Hippocampal formation (tissue), 2 donors: ENCODE results near the gene ASB18.
A peak's percentile ranks its signal among the peaks of the same experiment; 100 is the strongest.

Experiments
- DNase-seq, 2 donors: peaks; one replicate each; lab custom pipeline; 2025; lab: John Stamatoyannopoulos, UW

Gene ASB18

DNA sequence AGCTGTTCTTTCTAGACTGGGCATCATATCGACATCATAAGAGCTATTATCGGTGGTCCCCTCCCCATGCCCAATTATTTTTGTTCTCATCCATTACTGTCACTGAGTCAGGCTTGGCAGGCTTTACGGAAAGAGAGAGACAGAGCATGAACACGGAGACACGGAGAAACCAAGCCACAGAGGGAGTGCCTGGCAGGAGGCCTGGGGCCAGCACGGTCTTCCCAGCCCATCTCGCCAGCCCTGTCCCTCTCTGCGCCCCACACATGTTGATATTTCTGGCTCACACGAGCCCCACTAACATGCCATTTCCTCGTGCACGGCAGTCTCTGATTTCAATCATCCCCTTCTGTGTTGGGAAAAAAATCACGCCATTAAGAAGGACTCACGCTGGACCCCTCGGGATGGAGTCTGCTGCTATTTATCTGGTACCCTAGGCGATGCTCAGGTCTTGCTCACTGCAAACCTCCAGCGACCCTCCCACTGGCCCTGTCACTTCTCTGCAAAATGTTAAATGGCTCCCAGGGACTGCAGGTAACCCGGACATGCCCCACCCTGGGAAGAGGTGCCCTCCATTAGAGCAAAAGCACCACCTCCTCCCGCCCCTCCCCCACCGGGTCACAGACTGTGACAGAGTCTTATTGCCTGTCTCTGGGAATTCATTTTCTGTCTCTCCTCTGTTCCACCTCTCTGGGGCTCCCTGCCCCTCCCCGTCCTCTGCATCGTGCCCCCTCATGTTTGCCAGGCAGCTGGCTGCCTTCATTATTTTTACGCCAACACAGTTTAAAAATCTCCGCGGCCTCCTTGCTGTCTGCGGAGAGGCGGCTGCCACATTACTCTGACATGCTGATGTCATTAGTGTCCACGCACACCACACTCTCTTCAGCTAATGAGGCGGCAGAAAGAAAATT, 55.9 kb downstream of the ASB18 start:
- no peak for DNase-seq

DNA sequence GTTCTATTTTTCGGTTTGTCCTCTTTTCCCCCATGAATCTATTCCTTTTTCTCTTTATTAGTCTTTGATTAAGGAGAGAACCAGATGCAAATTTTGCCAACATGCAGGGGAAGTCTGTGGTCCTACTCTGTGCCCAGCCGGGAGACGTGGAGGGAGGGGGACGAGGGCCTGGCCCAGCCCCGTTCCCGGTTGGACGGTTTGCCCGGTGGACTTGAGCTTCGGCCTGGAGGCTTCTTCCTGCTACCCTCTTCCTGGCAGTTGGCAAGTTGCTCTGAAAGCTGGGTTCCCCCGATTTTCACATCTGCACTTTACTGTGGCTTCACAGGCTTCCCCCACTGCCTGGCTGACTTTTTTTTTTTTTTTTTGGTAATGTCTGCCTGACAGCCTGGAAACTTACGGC, 56.7 kb downstream of the ASB18 start:
- DNase-seq: no peak

DNA sequence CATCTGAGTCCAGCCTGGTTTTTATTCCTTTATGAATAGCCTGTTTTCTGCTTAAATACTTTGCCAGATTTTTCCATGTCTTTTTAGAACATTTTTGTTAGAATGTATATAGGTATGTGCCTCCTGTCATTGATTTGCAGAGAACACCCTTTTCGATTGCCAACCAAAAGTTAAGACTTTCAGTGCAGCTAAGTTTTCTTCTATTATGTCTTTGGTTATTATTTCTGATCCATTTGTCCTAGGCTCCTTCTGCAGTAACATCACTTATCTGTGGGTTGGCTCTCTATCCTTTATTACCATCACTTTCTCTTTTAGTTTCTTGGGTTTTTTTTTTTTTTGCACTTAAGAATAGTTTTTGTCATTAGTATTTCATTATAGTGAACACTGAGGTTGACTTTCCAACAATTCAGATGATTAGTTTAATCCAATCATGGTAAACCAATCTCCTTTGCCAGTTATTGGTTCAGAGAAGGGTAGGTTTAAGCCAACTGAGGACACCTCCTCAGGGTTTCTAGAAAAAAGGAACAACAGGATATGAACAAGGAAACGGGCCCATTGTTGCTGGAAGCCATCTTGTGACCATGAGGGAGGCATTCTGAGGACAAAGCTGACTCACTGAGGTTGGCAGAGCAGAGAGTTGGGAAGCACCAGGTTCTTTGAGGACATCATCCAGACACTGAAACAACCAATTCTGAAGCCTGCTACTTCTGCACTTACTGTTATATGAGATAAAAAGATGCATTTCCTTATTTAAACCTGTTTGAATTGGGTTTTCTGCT, 58.1 kb downstream of the ASB18 start:
- DNase-seq: no peak

DNA sequence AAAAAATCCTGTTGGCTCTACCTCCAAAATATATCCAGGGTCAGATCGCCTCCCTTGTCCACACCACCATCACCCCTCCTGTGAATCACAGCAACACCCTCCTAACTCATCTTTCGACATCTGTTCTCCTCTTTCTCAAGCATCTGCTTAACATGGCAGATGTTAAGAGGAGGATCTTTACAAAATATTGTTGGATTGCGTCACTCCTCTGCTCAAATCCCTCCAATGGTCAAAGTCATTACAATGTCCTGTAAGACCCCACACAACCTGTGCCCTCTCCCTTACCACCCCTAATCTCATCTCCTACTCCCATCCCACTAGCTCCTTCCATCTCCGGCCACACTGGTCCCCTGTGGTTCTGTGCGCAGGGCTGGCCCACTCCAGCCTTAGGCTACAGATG, 59.3 kb downstream of the ASB18 start:
- DNase-seq: no peak

DNA sequence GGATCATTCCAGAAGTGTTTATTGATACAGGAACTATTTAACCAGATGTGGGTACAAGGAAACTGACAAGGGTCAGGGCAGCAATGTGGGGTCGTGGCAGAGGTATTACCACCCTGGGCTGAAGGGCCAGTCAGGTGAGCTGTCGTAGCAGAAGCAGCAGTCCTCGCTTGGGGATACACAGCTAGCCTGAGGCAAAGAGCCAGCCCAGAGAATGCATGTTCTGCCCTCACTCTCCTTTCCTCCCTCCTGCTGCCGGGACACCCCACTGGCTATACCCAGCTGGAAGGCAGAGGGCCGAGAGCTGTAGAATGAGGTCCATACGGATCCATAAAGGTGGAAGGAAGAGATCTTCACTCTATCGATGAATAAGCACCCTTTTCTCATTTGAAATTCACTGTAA, 63.8 kb downstream of the ASB18 start:
- DNase-seq: no peak

DNA sequence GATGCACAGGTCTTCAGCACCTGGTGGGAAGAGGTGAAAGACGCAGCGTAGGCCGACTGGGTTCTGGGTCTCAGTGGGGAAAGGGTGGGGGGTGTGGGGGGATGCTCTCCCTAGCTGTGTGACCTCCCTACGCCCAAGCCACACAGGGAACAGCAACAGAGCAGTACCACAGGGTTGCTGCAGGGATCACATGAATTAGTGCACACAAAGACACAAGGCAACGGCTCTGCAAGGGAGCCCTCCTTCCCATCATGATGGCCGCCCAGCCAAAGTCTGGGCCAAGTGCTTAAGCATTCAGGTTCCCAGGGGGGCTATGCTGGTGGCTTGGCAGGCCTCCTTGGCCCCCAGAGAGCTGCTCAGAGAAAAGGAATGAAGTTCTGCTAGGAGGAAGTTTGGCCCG, 67.8 kb downstream of the ASB18 start:
- DNase-seq: no peak

GRCh38 chr2:236195726-236196125, 68.5 kb downstream of the ASB18 start:
- no peak for DNase-seq

GRCh38 chr2:236194786-236195185, 69.4 kb downstream of the ASB18 start:
- no peak for DNase-seq

- DNase-seq: no peak
Measured at GRCh38 chr2:236193026-236193425, 71.2 kb downstream of the ASB18 start.

DNA sequence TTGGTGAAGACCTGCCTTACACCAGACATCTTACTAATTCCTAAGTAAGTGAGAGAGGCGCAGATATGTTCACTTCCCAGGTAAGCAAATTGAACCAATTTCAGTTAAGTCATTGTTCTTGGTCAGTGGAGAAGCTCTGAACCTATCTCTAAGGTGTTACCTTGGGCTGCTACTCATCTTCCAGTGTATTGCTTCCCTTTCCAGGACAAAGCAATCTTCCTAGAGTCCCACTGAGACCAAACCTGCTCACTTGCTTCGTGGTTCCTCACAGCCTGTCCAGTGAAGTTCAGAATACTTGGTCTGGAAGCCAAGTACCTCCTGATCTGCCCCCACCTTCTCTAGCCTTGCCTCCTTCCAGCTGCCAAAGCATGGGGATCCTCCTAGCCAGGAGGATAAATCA, 73.5 kb downstream of the ASB18 start:
- no peak for DNase-seq

DNA sequence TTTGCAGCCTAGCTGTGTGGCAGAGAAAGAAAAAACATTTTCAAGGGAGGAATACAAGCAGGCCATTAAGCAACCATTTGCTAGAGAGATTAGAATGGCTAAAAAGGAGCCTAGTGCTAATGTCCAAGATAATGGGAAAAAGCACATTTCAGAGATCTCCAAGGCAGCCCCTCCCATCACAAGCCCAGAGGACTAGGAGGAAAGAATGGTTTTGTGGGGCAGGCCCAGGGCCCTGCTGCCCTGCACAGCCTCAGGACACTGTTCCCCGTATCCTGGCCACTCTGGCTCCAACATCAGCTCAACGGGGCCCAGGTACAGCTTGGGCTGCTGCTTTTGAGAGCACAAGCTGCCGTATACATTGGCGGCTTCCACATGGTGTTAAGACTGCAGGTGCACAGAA, 79.5 kb downstream of the ASB18 start:
- DNase-seq: no peak

- DNase-seq: peak in 1 of 2 donors; percentile 21
Measured at GRCh38 chr2:236180831-236181453, 83.3 kb downstream of the ASB18 start.

DNA sequence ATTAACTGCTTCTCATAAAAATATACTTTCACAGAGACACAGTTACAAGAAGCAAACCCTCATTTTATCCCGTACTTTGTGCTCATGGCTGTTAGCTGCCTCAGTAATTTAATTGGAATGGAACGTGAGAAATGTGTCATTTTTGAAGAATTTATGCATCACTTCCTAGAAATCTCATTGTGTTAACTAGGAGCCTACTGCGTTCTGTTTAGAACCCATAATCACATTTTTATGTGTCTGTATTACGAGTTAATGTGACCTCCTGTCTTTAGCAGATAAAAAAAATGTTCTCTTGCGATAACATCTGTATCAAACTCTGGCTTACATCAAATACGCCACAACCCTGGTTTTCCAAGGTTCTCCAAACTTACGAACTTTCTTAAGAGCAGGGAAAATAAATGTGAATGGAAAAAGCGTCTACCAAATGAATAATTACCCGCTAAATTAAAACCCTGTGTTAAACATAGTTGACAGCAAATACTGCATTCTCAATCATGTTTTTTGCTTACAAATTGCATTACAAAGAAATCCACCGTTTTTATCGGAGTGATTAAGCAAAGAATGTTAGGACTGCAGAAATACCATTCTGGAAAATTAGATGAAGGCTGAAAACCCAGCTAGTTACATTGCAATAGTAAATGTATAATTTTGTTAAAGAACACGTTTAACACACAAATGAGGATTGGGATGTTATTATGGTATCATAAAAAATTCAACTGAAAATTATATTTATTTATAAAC, 84.0 kb downstream of the ASB18 start:
- DNase-seq: no peak

GRCh38 chr2:236179236-236180075, 84.8 kb downstream of the ASB18 start:
- no peak for DNase-seq

DNA sequence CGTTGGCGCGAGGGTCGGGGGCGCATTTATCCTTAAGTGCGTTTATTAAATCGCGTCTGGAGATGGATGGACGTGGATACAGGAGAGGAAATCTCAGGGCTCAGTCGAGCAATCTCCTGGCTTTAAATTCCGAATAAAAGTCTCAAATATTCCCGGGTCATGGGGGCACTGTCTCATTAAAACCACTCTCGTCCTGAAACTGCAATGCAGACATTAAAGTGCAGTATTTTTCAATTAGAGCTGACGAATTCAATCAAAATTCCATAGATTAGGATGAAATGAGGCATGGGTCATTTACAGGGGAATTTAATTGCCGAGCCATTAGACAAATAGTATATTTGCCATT, 85.3 kb downstream of the ASB18 start:
- no peak for DNase-seq

DNA sequence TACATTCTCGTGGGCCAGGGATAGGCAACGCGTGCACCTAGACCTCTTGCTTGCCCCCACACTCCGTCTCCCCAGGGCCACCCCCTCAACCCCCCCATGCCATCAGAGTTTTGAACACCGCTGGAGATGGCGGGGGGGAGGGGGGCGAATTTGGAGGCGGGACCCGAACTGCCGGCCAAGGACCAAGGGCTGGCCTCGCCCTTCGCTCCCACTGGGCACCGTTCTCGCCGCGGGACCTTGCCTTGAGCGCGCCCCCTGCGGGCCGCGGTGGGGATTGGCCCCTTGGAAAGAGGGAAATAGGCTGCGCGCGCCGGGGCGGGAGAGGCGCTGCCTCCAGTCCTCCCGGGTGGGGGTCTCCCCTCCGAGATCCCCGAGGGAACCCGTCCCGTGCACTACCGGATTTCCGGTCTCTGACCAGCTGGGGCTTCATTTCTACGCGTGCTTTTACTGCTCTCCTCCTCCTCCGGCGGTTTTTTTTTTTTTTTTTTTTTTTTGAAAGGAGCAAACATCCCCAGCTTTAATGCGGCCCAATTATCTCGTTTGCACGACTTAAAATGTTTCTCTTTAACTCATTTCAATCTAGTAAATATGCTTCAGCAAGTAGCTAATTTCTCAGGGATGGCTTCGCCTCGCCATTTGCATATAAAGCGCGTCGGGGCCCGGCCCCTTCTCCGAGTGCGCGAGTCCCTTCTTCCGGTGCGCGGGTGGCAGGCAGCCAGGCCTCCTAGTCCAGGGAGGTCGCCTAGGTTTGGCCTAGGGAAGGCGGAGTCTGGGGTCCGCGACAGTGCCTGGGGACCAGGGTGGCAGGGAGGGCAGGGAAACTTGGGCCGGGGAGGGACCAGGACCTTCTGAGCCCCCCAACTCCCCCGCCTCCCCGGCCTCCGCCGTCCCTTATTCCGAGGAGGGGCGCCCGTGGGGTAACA, 86.0 kb downstream of the ASB18 start:
- peak in 1 of 2 donors; percentile 10 for DNase-seq

DNA sequence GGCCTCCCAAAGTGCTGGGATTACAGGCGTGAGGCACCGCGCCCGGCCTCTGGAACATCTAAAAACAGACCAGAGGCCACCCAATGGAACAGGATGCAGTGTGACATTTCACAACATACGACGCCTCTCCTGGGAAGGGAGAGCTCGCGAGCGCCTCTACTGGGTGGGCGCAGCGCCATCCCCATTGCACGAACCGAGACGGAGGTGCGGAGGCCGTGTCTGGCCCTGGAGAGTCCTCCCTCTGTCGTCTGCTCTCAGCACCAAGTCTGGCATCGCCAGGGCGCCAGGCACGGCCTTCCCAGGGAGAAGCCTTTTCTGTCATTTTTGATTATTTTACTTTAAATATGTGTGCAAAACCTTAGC, 86.6 kb downstream of the ASB18 start:
- no peak for DNase-seq

DNA sequence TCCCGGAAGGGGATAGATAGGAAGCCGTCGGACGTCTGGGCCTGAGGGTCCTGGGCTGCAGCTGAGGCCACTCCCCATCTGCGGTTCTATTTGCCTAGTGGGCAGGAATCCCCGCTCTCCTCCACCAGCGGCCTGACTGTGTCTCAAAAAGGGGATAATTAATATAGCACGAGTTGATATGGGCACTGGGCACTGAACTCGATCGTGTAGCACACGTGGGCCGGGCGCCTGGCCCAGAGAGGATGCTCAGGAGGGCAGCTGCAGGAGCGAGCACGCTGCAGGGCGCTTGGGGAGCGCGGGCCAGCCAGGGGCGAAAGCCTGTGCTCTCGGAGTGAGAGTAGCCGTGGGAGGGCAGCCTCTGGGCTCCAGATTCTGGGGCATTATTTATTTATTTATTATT, 87.3 kb downstream of the ASB18 start:
- DNase-seq: no peak

GRCh38 chr2:236176417-236176816, 87.8 kb downstream of the ASB18 start:
- no peak for DNase-seq

GRCh38 chr2:236175548-236176150, 88.6 kb downstream of the ASB18 start:
- DNase-seq: no peak
